IPS-18a (cell line): Measurements from ENCODE around the gene ZNF609.
"Not testable (repeated sequence)": the region's sequence is repeated elsewhere in the genome, so short reads cannot be mapped to it uniquely, and the experiment has no call there.

ENCODE experiments used
- H3K27ac ChIP-seq: one replicate; pipeline ENCODE4 v1.5.1; 2013; ENCODE audit warnings: low read length
- H3K27me3 ChIP-seq: one replicate; pipeline ENCODE4 v1.6.1; 2013; ENCODE audit warnings: mild to moderate bottlenecking, low read length; ENCODE audit not compliant: control insufficient read depth, insufficient read depth
- H3K36me3 ChIP-seq: one replicate; pipeline ENCODE4 v1.6.1; 2013; ENCODE audit warnings: low read depth, low read length; ENCODE audit not compliant: control insufficient read depth
- H3K4me1 ChIP-seq: one replicate; pipeline ENCODE4 v1.6.1; 2013; ENCODE audit warnings: low read depth, low read length; ENCODE audit not compliant: control insufficient read depth
- H3K4me3 ChIP-seq: one replicate; pipeline ENCODE4 v1.5.1; 2013; ENCODE audit warnings: low read length
- H3K9ac ChIP-seq: one replicate; pipeline ENCODE4 v1.6.1; 2013; ENCODE audit warnings: mild to moderate bottlenecking, low read length, moderate library complexity
- H3K9me3 ChIP-seq: one replicate; pipeline ENCODE4 v1.6.1; 2013; ENCODE audit warnings: low read depth, low read length; ENCODE audit not compliant: control insufficient read depth

The ZNF609 gene

DNA sequence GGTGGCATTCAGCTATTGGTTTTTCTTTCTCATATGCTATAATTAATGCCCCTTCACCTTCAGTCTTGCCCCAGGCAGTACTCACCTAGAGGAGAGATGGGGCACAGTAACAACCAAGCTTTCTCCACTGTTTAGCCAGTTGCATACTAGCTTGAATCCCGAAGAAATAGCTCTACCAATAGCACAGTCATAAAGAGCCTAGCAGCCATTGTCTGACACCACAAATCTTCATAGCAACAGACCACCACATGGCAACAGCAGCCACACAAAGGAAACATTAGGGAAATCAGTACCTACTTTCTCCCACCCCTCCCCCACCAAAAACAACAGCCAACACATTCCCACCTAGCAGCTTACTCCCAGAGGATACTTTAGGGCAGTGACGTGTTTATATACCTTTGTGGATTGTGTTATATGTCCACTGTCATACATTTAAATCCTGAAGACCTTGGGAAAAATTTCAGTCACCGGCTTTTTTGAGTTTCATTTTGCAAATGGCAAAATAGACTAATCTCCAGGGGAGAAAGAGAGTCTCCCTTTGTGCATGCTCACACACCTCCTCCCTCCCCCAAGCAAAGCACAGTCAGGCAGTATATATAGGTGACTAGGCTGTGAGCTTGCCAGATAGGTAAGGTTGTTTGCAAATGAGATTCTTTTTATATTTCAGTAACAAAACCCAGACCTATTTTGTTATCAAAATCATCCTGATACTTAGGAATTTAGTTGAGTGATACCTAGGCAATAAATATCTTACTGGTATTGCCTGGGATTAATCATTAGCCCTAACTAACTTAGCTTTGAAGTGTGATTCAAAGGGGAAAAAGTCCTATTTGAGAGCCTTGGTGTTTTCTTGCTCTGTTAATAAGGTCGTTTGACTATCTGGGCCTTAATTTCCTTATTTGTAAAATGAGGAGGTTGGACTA is 174.5 kb downstream of the ZNF609 start:
- H3K36me3 ChIP-seq = no peaks in the 10 kb centered on the region
- peaks cover 28% of the 10 kb centered on the region for H3K4me1 ChIP-seq
- H3K4me3 ChIP-seq = peak overlapping the region; percentile 40
- H3K9ac ChIP-seq = peak overlapping the region; percentile 89
- H3K27me3 ChIP-seq = no peaks in the 10 kb centered on the region
- H3K27ac ChIP-seq = peak overlapping the region; percentile 91
- peaks cover 5% of the 10 kb centered on the region for H3K9me3 ChIP-seq

DNA sequence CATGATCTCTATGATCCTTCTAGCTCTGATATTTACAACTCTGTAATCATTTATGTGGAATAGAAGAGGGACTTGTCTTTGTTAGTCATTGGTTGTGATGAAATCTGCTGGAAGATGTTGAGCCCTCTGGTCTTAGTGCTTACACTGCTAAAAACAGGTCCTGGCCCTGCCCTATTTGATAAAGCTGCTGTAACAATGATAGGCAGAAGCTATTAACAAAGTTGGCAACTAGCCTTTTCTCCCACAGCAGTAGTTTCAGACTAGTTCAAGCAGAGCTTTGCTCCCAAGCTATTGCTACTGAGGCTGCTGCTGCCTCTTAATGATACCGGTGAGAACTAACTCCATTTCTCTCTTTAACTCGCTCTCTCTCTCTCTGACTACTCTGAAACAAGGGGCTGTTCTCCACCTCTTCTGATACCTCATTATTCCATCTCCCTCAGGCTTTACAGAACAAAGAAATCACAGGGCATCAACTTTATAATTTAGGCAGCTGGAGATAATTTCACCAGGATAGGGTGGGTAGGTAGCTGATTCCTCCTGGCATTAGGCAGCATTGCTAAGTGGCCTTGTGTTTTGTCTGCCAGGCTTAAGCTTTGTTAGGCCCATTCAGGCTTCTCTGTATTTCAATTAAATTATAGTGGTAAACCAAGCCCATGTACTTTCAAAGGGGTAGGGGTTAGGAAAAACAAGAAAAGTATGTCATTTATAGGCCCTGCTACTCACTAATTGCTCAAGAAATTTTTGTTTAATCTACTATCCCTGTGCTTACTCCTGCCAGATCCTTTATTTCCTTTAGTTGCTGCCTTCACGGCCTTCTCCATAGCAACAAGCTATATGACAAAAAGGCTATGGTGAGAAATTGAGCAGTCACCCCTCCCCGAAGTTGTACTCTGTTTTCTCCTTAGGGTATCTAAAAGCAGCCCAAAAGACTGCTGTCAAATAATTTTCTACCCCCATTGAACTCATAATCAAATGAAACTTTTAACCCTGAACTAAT is 175.4 kb downstream of the ZNF609 start:
- H3K4me3 ChIP-seq = peak overlapping the region; percentile 40
- H3K9ac ChIP-seq = peak overlapping the region; percentile 89

GRCh38 chr15:64636556-64636955 is 176.2 kb downstream of the ZNF609 start:
- H3K9me3 ChIP-seq = peaks cover 5% of the 10 kb centered on the region
- peaks cover 28% of the 10 kb centered on the region for H3K4me1 ChIP-seq
- no peaks in the 10 kb centered on the region for H3K36me3 ChIP-seq
- H3K27me3 ChIP-seq = no peaks in the 10 kb centered on the region
- peak overlapping the region; percentile 89 for H3K9ac ChIP-seq
- H3K27ac ChIP-seq = peak overlapping the region; percentile 91
- H3K4me3 ChIP-seq = no peak overlapping the region

More for the DNA sequence above, 175.4 kb downstream of the ZNF609 start:
- Histone ChIP-seq H3K4me1 (peaks cover 28% of the 10 kb centered on the region), H3K27me3 (no peaks in the 10 kb centered on the region), H3K36me3 (no peaks in the 10 kb centered on the region), H3K9me3 (peaks cover 5% of the 10 kb centered on the region), H3K27ac (peak overlapping the region; percentile 91)

DNA sequence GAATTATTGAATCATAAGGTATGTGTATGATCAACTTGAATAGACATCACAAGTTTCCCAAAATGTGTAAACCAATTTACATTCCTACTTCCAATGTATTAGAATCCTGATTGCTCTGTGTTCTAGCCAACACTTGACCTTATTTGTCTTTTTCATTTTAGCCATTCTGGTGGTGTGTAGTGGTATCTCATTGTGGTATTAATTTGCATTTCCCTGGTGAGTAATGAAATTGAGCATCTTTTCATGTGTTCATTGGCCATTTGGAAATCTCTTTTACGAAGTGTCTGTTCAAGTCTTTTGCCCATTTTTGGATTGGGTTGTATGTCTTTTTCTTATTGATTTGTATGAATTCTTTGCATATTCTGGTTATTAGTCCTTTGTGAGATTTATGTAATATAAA is 177.0 kb downstream of the ZNF609 start:
- Histone ChIP-seq H3K9me3 (peaks cover 5% of the 10 kb centered on the region), H3K4me3 (no peak overlapping the region), H3K27me3 (no peaks in the 10 kb centered on the region), H3K9ac (no peak overlapping the region), H3K27ac (no peak overlapping the region), H3K4me1 (peaks cover 28% of the 10 kb centered on the region), H3K36me3 (no peaks in the 10 kb centered on the region)

DNA sequence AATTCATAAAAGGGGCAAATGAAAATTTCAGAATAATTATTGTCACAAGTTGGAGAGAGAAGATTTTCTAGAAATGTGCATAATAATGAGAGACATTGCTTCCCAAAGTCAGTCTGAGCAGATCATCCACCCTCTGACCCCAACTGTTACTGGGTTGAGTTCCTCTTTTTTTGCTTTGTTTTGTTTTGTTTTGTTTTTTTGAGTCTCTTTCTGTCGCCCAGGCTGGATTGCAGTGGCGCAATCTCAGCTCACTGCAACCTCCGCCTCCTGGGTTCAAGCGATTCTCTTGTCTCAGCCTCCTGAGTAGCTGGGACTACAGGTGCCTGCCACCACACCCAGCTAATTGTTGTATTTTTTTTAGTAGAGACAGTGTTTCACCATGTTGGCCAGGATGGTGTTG is 179.4 kb downstream of the ZNF609 start:
- H3K36me3 ChIP-seq, H3K9me3 ChIP-seq, H3K4me3 ChIP-seq, H3K9ac ChIP-seq, H3K27me3 ChIP-seq, H3K27ac ChIP-seq: not testable (repeated sequence)
- peaks cover 19% of the 10 kb centered on the region for H3K4me1 ChIP-seq

GRCh38 chr15:64640146-64640871 is 179.9 kb downstream of the ZNF609 start:
- H3K4me3 ChIP-seq = no peak overlapping the region
- peaks cover 13% of the 10 kb centered on the region for H3K4me1 ChIP-seq
- H3K9ac ChIP-seq = no peak overlapping the region
- no peaks in the 10 kb centered on the region for H3K27me3 ChIP-seq
- H3K36me3 ChIP-seq = no peaks in the 10 kb centered on the region
- no peak overlapping the region for H3K27ac ChIP-seq
- peaks cover 5% of the 10 kb centered on the region for H3K9me3 ChIP-seq

GRCh38 chr15:64642875-64643274 is 182.5 kb downstream of the ZNF609 start:
- Histone ChIP-seq H3K9ac (no peak overlapping the region), H3K27me3 (no peaks in the 10 kb centered on the region), H3K27ac (no peak overlapping the region), H3K4me3 (no peak overlapping the region), H3K4me1 (no peaks in the 10 kb centered on the region), H3K9me3 (no peaks in the 10 kb centered on the region), H3K36me3 (no peaks in the 10 kb centered on the region)

GRCh38 chr15:64643685-64644084 is 183.3 kb downstream of the ZNF609 start:
- H3K9ac ChIP-seq = no peak overlapping the region
- no peak overlapping the region for H3K4me3 ChIP-seq
- H3K27me3 ChIP-seq = no peaks in the 10 kb centered on the region
- H3K4me1 ChIP-seq = no peaks in the 10 kb centered on the region
- no peak overlapping the region for H3K27ac ChIP-seq
- H3K9me3 ChIP-seq = no peaks in the 10 kb centered on the region
- no peaks in the 10 kb centered on the region for H3K36me3 ChIP-seq

GRCh38 chr15:64644811-64645210 is 184.4 kb downstream of the ZNF609 start:
- not testable (repeated sequence) for H3K4me3 ChIP-seq, H3K4me1 ChIP-seq, H3K9ac ChIP-seq, H3K27me3 ChIP-seq, H3K36me3 ChIP-seq, H3K27ac ChIP-seq, H3K9me3 ChIP-seq

- H3K4me1 ChIP-seq = no peaks in the 10 kb centered on the region
- no peak overlapping the region for H3K9ac ChIP-seq
- H3K27ac ChIP-seq = no peak overlapping the region
- no peak overlapping the region for H3K4me3 ChIP-seq
- H3K27me3 ChIP-seq = no peaks in the 10 kb centered on the region
- H3K36me3 ChIP-seq = no peaks in the 10 kb centered on the region
- H3K9me3 ChIP-seq = no peaks in the 10 kb centered on the region
Measured at GRCh38 chr15:64645995-64646394, 185.6 kb downstream of the ZNF609 start.

DNA sequence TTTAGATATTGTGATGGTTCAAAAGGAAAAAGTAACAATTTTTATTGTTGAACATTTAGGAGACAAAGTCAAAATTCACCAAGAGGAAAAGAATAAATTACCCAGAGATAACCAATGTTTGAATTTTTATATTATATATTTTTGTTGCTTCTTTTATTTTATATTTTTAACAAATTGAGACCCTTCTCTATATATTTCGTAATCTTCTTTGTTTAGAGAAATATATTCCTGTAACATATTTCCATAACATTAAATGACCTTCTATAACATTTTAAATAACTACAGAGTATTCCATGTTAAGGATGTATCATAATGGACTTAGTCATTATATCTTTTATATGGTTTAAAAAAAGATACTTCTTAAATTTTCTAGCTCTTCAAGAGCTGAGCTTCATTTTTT is 187.0 kb downstream of the ZNF609 start:
- Histone ChIP-seq H3K27ac (no peak overlapping the region), H3K9ac (no peak overlapping the region), H3K36me3 (no peaks in the 10 kb centered on the region), H3K27me3 (no peaks in the 10 kb centered on the region), H3K4me1 (peaks cover 6% of the 10 kb centered on the region), H3K9me3 (no peaks in the 10 kb centered on the region), H3K4me3 (no peak overlapping the region)
